T-helper 2 cell (primary cell): Measurements from ENCODE around the gene A2ML1.
"Not testable (repeated sequence)": the region's sequence is repeated elsewhere in the genome, so short reads cannot be mapped to it uniquely, and the experiment has no call there.

Experiments
- DNase-seq, 5 experiments: peaks; one replicate each; pipeline versions ENCODE4 v3.0.0 to v3.0.0-alpha.2; 2012 to 2022

Gene A2ML1

GRCh38 chr12:8909752-8910151 is 87.3 kb downstream of the A2ML1 start:
- no peak for DNase-seq

DNA sequence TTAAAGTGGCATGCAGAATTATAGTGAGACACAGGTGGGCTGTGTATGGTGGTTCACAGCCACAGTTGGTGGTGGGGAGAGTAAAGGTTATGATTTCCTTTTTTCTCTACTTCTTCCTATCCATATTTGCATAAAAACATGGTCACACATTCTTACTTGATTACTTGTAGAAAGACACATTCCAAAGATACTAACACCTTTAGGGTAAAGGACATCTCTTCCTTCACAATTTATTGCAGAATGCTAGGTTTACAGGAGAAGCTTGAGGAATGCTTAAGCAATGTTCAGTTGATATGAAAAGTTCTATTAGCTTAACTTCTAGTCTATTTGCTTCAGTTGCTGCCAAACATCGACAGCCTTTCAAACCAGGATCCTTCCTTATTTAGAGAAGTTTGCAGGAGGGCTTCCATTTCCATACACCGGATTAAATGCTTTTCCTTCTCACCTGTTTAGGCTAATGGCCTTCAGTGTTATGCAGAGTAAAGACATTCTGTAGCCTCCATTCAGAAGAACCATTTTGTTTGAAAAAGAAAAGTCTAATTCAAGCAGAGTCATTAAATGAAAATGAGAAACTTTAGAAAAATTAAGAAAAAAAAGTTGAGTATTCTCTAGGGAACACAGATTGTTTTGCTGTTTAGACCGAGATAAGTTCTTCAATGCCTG is 89.3 kb downstream of the A2ML1 start:
- no peak for DNase-seq

GRCh38 chr12:8912914-8913313 is 90.5 kb downstream of the A2ML1 start:
- peak in 1 of 5 experiments; percentile 19 for DNase-seq

GRCh38 chr12:8913702-8914032 is 91.2 kb downstream of the A2ML1 start:
- no peak for DNase-seq

DNA sequence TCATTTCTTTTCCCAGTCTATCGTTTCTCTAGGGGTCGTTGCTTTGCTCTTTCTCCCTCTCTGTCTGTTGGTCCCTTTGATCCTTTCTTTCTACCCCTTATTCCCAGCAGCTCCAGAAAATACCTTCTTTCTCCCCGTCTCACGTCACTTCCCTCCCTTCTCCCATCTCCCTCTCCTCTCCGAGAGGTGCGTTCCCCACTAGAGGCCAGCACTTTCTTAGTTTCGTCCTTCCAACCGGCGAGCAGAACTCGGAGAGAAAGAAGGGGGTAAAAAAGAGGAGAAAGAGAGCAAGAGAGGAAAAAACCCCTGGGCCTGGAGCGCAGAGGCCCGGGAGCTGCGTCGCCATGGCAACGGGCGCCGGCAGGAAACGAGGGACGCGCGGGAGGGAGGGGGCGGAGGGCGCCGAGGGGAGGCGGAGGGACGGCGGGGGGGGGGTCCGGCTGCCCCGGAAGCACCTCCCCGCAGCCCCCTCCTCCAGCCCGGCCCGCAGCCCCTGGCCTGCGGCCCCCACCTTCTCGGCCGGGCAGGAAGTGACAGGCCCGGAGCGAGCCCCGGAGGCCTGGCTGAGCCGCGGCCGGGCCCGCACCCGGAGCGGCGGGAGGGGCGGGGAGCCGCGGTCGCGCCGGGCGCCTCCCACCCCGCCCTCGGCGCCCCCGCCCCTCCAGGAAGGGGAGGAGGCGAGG is 91.8 kb downstream of the A2ML1 start, which contains the start of gene PHC1:
PHC1 (plus strand) TSS at position 477 of the 683 bp plus-strand sequence. CDS start 3,169 bp downstream, outside the sequence.
- peak; percentile 59 to 81 (median 76) for DNase-seq

DNA sequence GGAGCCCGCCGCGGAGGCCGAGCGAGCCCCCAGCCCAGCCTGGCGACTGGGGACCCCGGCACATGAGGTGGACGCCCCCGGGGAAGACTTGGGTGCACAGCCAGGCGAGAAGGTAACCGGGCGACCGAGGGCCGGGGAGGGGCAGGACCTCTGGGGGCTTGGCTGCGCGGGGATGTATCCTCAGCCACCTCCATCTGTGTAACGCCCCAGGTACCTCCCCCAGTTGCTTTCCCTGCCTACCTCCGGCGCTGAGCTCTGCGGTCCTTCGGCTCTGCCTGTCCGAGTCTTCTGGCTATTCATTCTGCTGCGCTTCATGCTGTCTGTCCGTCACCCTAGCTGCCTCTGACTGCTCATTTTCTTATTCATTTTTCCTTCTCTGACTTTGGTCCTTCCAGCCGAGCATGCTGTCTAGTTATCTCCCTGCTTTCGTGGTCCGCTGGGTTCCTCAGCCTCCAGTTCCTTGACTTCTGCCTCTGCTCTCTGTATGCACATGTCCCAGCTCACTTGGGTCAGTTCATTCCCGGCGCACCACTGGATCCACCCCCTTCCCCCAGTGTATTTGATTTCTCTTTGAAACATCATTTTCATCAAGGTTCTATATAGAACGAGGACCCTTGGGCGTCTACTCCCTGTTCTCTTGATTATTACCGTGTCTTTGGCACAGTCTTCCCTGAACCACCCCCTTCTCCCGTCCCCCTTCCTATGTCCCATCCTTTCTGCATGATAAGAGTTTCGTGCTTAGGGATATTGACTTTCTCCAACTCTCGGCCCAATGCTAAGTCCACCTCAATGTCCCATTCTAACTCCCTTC is 92.5 kb downstream of the A2ML1 start:
- DNase-seq = peak; percentile 38 to 62 (median 52)

GRCh38 chr12:8916154-8916553 is 93.7 kb downstream of the A2ML1 start:
- DNase-seq = no peak

DNA sequence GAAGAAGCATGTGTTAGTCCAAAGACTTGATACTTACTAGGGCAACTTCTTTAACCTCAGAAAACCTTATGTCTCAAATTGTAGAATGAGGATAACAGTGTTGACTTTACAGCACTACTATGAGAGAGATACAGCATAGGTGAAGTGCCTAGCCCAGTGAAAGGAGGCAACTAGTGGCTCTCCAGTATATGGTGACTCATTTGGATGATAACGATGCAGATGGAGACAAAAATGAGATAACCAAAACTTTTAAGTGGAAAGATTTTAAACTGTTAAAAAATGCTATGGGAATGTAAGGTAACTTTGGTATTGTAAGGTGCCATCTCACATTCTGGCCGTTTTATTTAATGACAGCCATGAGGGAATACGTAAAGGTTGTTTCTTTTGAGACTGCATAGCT is 94.6 kb downstream of the A2ML1 start:
- no peak for DNase-seq

DNA sequence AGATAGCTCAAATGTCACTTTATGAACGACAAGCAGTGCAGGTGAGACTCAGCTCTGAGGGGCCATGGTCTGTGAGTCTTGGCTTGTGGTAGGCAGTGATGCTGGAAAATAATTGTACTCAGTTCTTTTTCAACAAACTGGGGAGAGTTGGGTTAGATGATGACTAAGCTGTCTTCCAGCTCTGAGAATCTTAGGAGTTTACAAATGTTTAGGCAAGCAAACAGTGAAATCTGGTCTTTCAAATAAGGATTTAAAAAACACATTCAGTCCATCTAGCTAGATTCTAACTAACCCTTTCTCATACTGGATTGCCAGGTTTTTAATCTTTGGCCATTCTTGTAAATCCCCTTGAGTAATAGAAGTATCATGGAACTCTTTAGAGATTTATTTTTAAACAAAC is 95.3 kb downstream of the A2ML1 start:
- DNase-seq = no peak

DNA sequence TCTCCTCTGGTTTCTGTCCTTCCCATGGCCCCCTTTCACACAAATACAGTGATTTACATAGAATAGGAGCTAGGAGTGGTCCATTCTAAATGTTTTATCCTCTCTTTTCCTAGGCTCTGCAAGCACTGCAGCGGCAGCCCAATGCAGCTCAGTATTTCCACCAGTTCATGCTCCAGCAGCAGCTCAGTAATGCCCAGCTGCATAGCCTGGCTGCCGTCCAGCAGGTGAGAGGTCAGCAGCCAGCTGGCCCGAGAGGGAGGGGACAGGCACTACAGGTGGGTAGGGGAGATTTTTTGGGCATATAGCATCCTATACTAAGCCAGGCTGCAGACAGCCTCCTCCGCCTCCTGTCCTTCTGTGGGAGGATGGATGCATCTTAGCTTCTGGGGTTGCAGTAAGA is 97.2 kb downstream of the A2ML1 start:
- DNase-seq = not testable (repeated sequence)

DNA sequence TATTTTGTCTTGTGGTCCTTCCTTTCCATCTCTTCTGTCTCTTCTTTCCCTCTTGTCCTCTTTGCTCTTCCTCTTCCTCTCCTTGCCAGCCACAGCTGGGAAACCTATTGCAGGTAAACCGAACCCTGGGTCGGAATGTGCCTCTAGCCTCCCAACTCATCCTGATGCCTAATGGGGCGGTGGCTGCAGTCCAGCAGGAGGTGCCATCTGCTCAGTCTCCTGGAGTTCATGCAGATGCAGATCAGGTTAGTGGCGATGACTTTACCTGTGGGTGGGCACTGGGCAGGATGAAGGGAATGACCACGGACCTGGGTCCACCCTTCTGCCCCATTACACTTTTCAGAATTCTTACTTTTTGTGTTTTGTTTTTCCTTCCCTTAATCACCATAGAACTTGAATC is 100.1 kb downstream of the A2ML1 start:
- DNase-seq = no peak
